HepG2 (cell line): ENCODE data around the gene CLASP2. TPM values are rescaled to one million over a fixed set of nuclear protein-coding genes. Genes with fewer than 3 reads are reported as not detected.

Experiments
- ATAC-seq: fragments of 200-7000 bp; cut with Tn5 transposase; 3 replicates; pipeline ENCODE4 v1.9.1; 2020; ENCODE audit warnings: mild to moderate bottlenecking, moderate library complexity
- BruUV-seq: library from RNA; stranded (reverse); fragments of 400-500 nt; replicated peaks from 2 replicates; lab custom pipeline; 2021; lab: Mats Ljungman, UMichigan
- CTCF ChIA-PET: fragments of 300-600 bp; formaldehyde crosslinking; extraction: SDS; loops from one replicate; lab custom pipeline; 2021; ENCODE audit warnings: low total read pairs, inconsistent platforms, low intra/inter-chr PET ratio; lab: Yijun Ruan, JAX
- POLR2A ChIA-PET: fragments of 350-600 bp; sonication (Branson Sonifier 250); formaldehyde crosslinking; loops from one replicate; lab custom pipeline; 2020; ENCODE audit warnings: antibody characterized with exemption, inconsistent platforms; lab: Yijun Ruan, JAX
- DNase-seq: peaks from one replicate; pipeline ENCODE4 v3.0.0-alpha.2; 2015; ENCODE audit warnings: low spot score
- FAIRE-seq: peaks from 3 replicates; lab custom pipeline; 2011; peaks lifted over from hg19 to GRCh38; lab: Jason Lieb, UNC
- H2AFZ ChIP-seq: one replicate; pipeline ENCODE4 v1.6.1; 2011; ENCODE audit warnings: low read length, inconsistent platforms
- H3K27ac ChIP-seq: fragments of 300-600 bp; 3 replicates; pipeline ENCODE4 v1.8.0; 2011; ENCODE audit warnings: mixed run types, mild to moderate bottlenecking, mixed read lengths, low read length, inconsistent platforms; ENCODE audit not compliant: insufficient read depth; ENCODE audit errors: extremely low read length
- H3K27me3 ChIP-seq, 2 experiments: fragments of 200-600 bp in 1 of 2; 2 replicates in 1 of 2; 3 replicates in 1 of 2; pipeline versions ENCODE4 v1.6.0 to v1.8.0; 2011; ENCODE audit warnings: low read length in 2 of 2, mild to moderate bottlenecking in 2 of 2, moderate library complexity in 2 of 2, inconsistent platforms in 1 of 2; ENCODE audit not compliant: insufficient read depth in 2 of 2, control insufficient read depth in 1 of 2
- H3K36me3 ChIP-seq, 2 experiments: fragments of 200-600 bp in 1 of 2; replicated peaks in 1 of 2; 2 replicates in 1 of 2; 3 replicates in 1 of 2; pipeline versions ENCODE4 v1.5.1 to v1.8.0; 2011; ENCODE audit warnings: low read length in 2 of 2, inconsistent platforms in 1 of 2; ENCODE audit not compliant: insufficient read depth in 2 of 2, control insufficient read depth in 1 of 2
- H3K4me1 ChIP-seq: 2 replicates; pipeline ENCODE4 v1.5.1; 2012; ENCODE audit warnings: low read length, inconsistent platforms; ENCODE audit not compliant: insufficient read depth
- H3K4me2 ChIP-seq: 2 replicates; pipeline ENCODE4 v1.6.0; 2011; ENCODE audit warnings: low read depth, low read length, inconsistent platforms
- H3K4me3 ChIP-seq, 3 experiments: fragments of 200-600 bp in 1 of 3; sonication (generic), shearing (Covaris generic) in 1 of 3; replicated peaks in 1 of 3; 2 replicates each; pipeline ENCODE4 v1.5.1; 2011 to 2016; ENCODE audit warnings: low read length in 3 of 3, inconsistent platforms in 2 of 3, low read depth in 2 of 3, mild to moderate bottlenecking in 2 of 3, control low read depth in 1 of 3, mixed read lengths in 1 of 3; ENCODE audit not compliant: insufficient read depth in 1 of 3
- H3K79me2 ChIP-seq: one replicate; pipeline ENCODE4 v1.6.1; 2011; ENCODE audit warnings: low read length, inconsistent platforms; ENCODE audit not compliant: insufficient read depth
- H3K9ac ChIP-seq: 2 replicates; pipeline ENCODE4 v1.6.0; 2011; ENCODE audit warnings: mild to moderate bottlenecking, low read depth, low read length, inconsistent platforms; ENCODE audit not compliant: insufficient read depth
- H3K9me3 ChIP-seq: 2 replicates; pipeline ENCODE4 v1.5.1; 2012; ENCODE audit warnings: mild to moderate bottlenecking, low read length
- H4K20me1 ChIP-seq: 2 replicates; pipeline ENCODE4 v1.6.0; 2011; ENCODE audit warnings: inconsistent platforms, mild to moderate bottlenecking, low read length, moderate library complexity; ENCODE audit not compliant: insufficient read depth
- ATF7-NPFF ChIP-seq: sonication (generic); formaldehyde crosslinking; IDR thresholded peaks from 2 replicates; pipeline ENCODE4 v1.8.1; 2023; ENCODE audit warnings: mild to moderate bottlenecking, low read depth, missing genetic modification reagents, moderate library complexity
- DMAP1 ChIP-seq: IDR thresholded peaks from 2 replicates; pipeline ENCODE4 v1.6.1; 2016
- FOXA3 ChIP-seq: IDR thresholded peaks from 2 replicates; pipeline ENCODE4 v1.6.1; 2016; ENCODE audit warnings: missing genetic modification reagents, missing compliant biosample characterization
- MEIS2 ChIP-seq: sonication (generic); formaldehyde crosslinking; IDR thresholded peaks from 2 replicates; pipeline ENCODE4 v1.9.0; 2021; ENCODE audit warnings: mild to moderate bottlenecking, missing genetic modification reagents
- NRL ChIP-seq: sonication (generic); formaldehyde crosslinking; IDR thresholded peaks from 2 replicates; pipeline ENCODE4 v1.5.0; 2020; ENCODE audit warnings: missing genetic modification reagents, mild to moderate bottlenecking, moderate library complexity, borderline replicate concordance
- TBL1XR1 ChIP-seq: fragments of 150-350 bp; IDR thresholded peaks from 2 replicates; pipeline ENCODE4 v1.6.1; 2014; ENCODE audit warnings: borderline replicate concordance, low read length; ENCODE audit not compliant: partially characterized antibody
- ZNF143 ChIP-seq: sonication (generic); formaldehyde crosslinking; IDR thresholded peaks from 2 replicates; pipeline ENCODE4 v1.4.0; 2020; ENCODE audit warnings: missing genetic modification reagents
- in situ Hi-C: cut with HindIII; loops from 2 replicates; pipeline ENCODE4 v1.10.0; 2017; ENCODE audit warnings: low pct_unique_long_range_greater_than_20kb; ENCODE audit not compliant: extremely low pct_ligation_motif_present
- intact Hi-C: fragments of 100-400 bp; cut with micrococcal nuclease; formaldehyde crosslinking; loops from one replicate; pipeline ENCODE4 v1.10.0; 2022; ENCODE audit not compliant: unreplicated experiment
- polyA plus RNA-seq, 8 experiments: library from polyadenylated mRNA; depleted of rRNA in 3 of 8; stranded (reverse) in 7 of 8; unstranded in 1 of 8; fragments of >200 nt; fragmentation: Illumina TruSeq in 4 of 8; extraction: Trizol in 4 of 8; gene quantifications; 2 replicates each; pipeline versions ENCODE4 v1.2.1 to v1.2.3, GENCODE V29; 2011 to 2016; ENCODE audit warnings: low read depth in 4 of 8, missing spikeins in 1 of 8, mixed read lengths in 1 of 8; ENCODE audit not compliant: insufficient read depth in 1 of 8
- total RNA-seq, 5 experiments: library from RNA; depleted of rRNA; stranded (reverse); fragments of >200 nt; fragmentation: Illumina TruSeq; extraction: Trizol; gene quantifications; 2 replicates each; pipeline ENCODE4 v1.2.3, GENCODE V29; 2016; ENCODE audit warnings: low read depth in 1 of 5
- TF ChIP-seq, protein P1 (sequence below): sonication (generic); formaldehyde crosslinking; IDR thresholded peaks from 2 replicates; pipeline ENCODE4 v1.4.0; 2020; ENCODE audit warnings: missing genetic modification reagents, borderline replicate concordance
- TF ChIP-seq, protein P2 (sequence below): IDR thresholded peaks from 2 replicates; pipeline ENCODE4 v1.6.1; 2016; ENCODE audit warnings: control low read depth
- TF ChIP-seq, protein P3 (sequence below): sonication (generic); formaldehyde crosslinking; IDR thresholded peaks from 2 replicates; pipeline ENCODE4 v1.4.0; 2020; ENCODE audit warnings: missing genetic modification reagents, mild to moderate bottlenecking, borderline replicate concordance
- TF ChIP-seq, protein P4 (sequence below): sonication (generic); formaldehyde crosslinking; IDR thresholded peaks from 2 replicates; pipeline ENCODE4 v1.5.1; 2020; ENCODE audit warnings: mild to moderate bottlenecking, moderate library complexity, missing genetic modification reagents

Gene CLASP2
- total and polyA plus RNA-seq, 2 of the 13 experiments (the other 11 are each of a cell fraction or from before 2014, with no cell fraction given) = 15.7 to 34.8 TPM

DNA sequence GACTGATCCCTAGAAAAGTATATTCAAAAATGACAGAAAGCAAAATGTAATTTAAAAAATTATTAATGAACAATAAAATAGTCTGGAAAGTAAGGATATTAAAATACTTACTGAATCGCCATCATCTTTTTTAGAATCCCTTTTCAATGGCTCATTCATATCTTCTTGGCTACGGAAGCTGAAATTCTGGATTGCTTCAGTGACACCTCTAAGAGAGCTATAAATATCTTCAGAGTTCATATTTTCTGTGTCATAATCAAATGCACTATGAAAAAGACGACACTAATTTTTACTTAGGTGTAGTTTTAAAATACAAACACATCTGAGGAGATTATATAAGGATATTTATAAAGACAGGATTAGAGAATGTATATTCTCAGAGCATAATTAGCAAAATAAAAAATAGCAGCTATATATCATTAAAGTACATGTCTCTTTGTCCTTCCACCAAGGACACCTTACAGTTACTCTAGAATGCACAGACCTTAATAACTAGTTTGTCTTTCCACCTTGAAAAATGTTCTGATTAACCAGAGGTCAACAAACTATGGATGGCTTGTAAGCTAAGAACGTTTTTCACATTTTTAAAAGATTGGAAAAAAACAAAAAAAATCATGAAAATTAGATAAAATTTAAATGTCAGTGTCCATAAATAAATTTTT, 179.2 kb downstream of the CLASP2 start (continued):
- TF ChIP-seq DMAP1 = no peak
- no peak for TF ChIP-seq ZNF143 (CRISPR knock-in tag)
- no peak for TF ChIP-seq TBL1XR1
- TF ChIP-seq MEIS2 = no peak
- no peak for TF ChIP-seq FOXA3
- TF ChIP-seq, protein P1, sequence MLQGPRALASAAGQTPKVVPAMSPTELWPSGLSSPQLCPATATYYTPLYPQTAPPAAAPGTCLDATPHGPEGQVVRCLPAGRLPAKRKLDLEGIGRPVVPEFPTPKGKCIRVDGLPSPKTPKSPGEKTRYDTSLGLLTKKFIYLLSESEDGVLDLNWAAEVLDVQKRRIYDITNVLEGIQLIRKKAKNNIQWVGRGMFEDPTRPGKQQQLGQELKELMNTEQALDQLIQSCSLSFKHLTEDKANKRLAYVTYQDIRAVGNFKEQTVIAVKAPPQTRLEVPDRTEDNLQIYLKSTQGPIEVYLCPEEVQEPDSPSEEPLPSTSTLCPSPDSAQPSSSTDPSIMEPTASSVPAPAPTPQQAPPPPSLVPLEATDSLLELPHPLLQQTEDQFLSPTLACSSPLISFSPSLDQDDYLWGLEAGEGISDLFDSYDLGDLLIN (CRISPR knock-in tag) = no peak

DNA sequence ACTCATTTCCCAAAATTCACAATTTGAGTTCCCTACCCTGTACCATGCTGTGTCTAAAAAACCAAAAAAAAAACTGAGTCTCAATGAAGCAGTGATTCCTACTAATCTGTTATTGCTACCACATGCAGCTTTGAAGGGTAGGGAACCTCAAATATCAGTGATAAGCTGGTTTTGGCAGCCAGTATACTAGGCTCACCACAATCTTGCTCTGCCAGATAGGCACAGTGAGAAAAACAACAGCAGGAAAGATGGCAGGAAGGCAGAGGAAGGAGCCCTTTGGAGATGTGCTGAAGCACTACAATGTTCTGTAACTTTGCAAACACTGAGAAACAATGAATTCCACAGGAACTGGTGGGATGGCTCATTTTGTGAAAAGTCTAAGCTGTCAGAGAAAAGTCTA, 180.9 kb downstream of the CLASP2 start:
- Histone ChIP-seq H3K9ac (no peak overlapping the region), H4K20me1 (no peaks in the 10 kb centered on the region), H3K4me3 (no peak overlapping the region), H3K4me1 (no peaks in the 10 kb centered on the region), H2AFZ (no peak overlapping the region), H3K79me2 (no peaks in the 10 kb centered on the region), H3K27ac (no peak overlapping the region), H3K9me3 (no peaks in the 10 kb centered on the region), H3K36me3 (peaks cover 0 to 16% of the 10 kb centered on the region in 2 experiments; a peak in 3 of 5 replicates), H3K4me2 (no peak overlapping the region), H3K27me3 (no peaks in the 10 kb centered on the region)
- POLR2A ChIA-PET = no interaction called here
- CTCF ChIA-PET = no interaction called here
- DNase-seq (no peak), FAIRE-seq (no peak), ATAC-seq (no peak)
- TF ChIP-seq ATF7-NPFF = no peak
- no peak for TF ChIP-seq NRL (CRISPR knock-in tag)
- TF ChIP-seq, protein P2, sequence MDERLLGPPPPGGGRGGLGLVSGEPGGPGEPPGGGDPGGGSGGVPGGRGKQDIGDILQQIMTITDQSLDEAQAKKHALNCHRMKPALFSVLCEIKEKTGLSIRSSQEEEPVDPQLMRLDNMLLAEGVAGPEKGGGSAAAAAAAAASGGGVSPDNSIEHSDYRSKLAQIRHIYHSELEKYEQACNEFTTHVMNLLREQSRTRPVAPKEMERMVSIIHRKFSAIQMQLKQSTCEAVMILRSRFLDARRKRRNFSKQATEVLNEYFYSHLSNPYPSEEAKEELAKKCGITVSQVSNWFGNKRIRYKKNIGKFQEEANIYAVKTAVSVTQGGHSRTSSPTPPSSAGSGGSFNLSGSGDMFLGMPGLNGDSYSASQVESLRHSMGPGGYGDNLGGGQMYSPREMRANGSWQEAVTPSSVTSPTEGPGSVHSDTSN (CRISPR knock-in tag) = no peak
- TF ChIP-seq, protein P3, sequence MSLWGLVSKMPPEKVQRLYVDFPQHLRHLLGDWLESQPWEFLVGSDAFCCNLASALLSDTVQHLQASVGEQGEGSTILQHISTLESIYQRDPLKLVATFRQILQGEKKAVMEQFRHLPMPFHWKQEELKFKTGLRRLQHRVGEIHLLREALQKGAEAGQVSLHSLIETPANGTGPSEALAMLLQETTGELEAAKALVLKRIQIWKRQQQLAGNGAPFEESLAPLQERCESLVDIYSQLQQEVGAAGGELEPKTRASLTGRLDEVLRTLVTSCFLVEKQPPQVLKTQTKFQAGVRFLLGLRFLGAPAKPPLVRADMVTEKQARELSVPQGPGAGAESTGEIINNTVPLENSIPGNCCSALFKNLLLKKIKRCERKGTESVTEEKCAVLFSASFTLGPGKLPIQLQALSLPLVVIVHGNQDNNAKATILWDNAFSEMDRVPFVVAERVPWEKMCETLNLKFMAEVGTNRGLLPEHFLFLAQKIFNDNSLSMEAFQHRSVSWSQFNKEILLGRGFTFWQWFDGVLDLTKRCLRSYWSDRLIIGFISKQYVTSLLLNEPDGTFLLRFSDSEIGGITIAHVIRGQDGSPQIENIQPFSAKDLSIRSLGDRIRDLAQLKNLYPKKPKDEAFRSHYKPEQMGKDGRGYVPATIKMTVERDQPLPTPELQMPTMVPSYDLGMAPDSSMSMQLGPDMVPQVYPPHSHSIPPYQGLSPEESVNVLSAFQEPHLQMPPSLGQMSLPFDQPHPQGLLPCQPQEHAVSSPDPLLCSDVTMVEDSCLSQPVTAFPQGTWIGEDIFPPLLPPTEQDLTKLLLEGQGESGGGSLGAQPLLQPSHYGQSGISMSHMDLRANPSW (CRISPR knock-in tag) = no peak
- TF ChIP-seq, protein P4, sequence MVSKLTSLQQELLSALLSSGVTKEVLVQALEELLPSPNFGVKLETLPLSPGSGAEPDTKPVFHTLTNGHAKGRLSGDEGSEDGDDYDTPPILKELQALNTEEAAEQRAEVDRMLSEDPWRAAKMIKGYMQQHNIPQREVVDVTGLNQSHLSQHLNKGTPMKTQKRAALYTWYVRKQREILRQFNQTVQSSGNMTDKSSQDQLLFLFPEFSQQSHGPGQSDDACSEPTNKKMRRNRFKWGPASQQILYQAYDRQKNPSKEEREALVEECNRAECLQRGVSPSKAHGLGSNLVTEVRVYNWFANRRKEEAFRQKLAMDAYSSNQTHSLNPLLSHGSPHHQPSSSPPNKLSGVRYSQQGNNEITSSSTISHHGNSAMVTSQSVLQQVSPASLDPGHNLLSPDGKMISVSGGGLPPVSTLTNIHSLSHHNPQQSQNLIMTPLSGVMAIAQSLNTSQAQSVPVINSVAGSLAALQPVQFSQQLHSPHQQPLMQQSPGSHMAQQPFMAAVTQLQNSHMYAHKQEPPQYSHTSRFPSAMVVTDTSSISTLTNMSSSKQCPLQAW (CRISPR knock-in tag) = no peak
- BruUV-seq = no TSS peak
- in situ Hi-C loops (no loop called here), intact Hi-C loops (no loop called here)
